Neural cell (in vitro differentiated cells): ENCODE data around the gene ZNF496.

Experiments used
- EP300 ChIP-seq: fragments of 450-650 bp; conservative IDR thresholded peaks from 2 replicates; pipeline ENCODE4 v1.6.1; 2014; ENCODE audit warnings: antibody characterized with exemption, mild to moderate bottlenecking, moderate library complexity; ENCODE audit not compliant: poor library complexity, severe bottlenecking
- EZH2 ChIP-seq: fragments of 200-600, 300-800 bp; shearing (Covaris generic), sonication (generic); IDR thresholded peaks from 2 replicates; pipeline ENCODE4 v1.6.1; 2014; ENCODE audit warnings: antibody characterized with exemption, low read length, borderline replicate concordance, mild to moderate bottlenecking; ENCODE audit not compliant: insufficient read depth, poor library complexity, severe bottlenecking
- POLR2AphosphoS5 ChIP-seq: IDR thresholded peaks from 2 replicates; pipeline ENCODE4 v1.6.1; 2012
- RAD21 ChIP-seq: fragments of 450-650 bp; conservative IDR thresholded peaks from 2 replicates; pipeline ENCODE4 v1.6.1; 2014; ENCODE audit warnings: antibody characterized with exemption, mild to moderate bottlenecking, moderate library complexity
- SMC3 ChIP-seq: fragments of 450-650 bp; conservative IDR thresholded peaks from 2 replicates; pipeline ENCODE4 v1.6.1; 2014; ENCODE audit warnings: antibody characterized with exemption, mild to moderate bottlenecking, moderate library complexity; ENCODE audit not compliant: poor library complexity
- TF ChIP-seq, protein P1 (sequence below): IDR thresholded peaks from 2 replicates; pipeline ENCODE4 v1.6.1; 2012; ENCODE audit warnings: borderline replicate concordance
- TF ChIP-seq, protein P2 (sequence below): fragments of 450-650 bp; IDR thresholded peaks from 2 replicates; pipeline ENCODE4 v1.5.1; 2014; ENCODE audit warnings: antibody characterized with exemption, mild to moderate bottlenecking, moderate library complexity; ENCODE audit not compliant: poor library complexity, severe bottlenecking

DNA sequence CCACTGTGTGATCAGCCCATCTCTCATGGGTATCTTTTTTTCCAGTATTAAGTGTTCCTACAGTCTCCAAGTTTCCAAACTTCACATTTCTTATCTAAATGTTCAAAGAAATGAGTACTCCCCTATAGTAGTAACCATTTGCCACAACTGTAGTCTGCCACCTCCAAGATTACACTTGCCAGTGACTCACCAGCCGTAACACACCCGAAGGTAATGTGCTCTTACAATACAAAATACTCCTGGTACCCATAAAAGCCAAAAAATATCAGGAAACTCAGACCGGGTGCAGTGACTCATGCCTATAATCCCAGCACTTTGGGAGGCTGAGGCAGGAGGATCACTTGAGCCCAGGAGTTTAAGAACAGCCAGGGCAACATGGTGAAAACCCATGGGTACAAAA lies 20.5 kb upstream of the ZNF496 start:
- TF ChIP-seq POLR2AphosphoS5 (no peak), EZH2 (no peak), SMC3 (no peak), EP300 (no peak), RAD21 (no peak)
- TF ChIP-seq, protein P1, sequence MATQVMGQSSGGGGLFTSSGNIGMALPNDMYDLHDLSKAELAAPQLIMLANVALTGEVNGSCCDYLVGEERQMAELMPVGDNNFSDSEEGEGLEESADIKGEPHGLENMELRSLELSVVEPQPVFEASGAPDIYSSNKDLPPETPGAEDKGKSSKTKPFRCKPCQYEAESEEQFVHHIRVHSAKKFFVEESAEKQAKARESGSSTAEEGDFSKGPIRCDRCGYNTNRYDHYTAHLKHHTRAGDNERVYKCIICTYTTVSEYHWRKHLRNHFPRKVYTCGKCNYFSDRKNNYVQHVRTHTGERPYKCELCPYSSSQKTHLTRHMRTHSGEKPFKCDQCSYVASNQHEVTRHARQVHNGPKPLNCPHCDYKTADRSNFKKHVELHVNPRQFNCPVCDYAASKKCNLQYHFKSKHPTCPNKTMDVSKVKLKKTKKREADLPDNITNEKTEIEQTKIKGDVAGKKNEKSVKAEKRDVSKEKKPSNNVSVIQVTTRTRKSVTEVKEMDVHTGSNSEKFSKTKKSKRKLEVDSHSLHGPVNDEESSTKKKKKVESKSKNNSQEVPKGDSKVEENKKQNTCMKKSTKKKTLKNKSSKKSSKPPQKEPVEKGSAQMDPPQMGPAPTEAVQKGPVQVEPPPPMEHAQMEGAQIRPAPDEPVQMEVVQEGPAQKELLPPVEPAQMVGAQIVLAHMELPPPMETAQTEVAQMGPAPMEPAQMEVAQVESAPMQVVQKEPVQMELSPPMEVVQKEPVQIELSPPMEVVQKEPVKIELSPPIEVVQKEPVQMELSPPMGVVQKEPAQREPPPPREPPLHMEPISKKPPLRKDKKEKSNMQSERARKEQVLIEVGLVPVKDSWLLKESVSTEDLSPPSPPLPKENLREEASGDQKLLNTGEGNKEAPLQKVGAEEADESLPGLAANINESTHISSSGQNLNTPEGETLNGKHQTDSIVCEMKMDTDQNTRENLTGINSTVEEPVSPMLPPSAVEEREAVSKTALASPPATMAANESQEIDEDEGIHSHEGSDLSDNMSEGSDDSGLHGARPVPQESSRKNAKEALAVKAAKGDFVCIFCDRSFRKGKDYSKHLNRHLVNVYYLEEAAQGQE = no peak
- TF ChIP-seq, protein P2, sequence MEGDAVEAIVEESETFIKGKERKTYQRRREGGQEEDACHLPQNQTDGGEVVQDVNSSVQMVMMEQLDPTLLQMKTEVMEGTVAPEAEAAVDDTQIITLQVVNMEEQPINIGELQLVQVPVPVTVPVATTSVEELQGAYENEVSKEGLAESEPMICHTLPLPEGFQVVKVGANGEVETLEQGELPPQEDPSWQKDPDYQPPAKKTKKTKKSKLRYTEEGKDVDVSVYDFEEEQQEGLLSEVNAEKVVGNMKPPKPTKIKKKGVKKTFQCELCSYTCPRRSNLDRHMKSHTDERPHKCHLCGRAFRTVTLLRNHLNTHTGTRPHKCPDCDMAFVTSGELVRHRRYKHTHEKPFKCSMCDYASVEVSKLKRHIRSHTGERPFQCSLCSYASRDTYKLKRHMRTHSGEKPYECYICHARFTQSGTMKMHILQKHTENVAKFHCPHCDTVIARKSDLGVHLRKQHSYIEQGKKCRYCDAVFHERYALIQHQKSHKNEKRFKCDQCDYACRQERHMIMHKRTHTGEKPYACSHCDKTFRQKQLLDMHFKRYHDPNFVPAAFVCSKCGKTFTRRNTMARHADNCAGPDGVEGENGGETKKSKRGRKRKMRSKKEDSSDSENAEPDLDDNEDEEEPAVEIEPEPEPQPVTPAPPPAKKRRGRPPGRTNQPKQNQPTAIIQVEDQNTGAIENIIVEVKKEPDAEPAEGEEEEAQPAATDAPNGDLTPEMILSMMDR = no peak
